GM21825 (cell line): Measurements from ENCODE around the gene PINK1.
"Not testable (repeated sequence)": the region's sequence is repeated elsewhere in the genome, so short reads cannot be mapped to it uniquely, and the experiment has no call there.

ENCODE experiments used
- ATAC-seq: cut with Tn5 transposase; IDR thresholded peaks from one replicate; pipeline ENCODE4 v1.9.1; 2021; ENCODE audit warnings: mild to moderate bottlenecking, moderate library complexity; ENCODE audit not compliant: unreplicated experiment

PINK1 gene

GRCh38 chr1:20633190-20634064 is at the start of gene PINK1:
PINK1 (plus strand) TSS chr1:20633458; CDS start chr1:20633549, 91 bp downstream.
- ATAC-seq, result peak; percentile 66

DNA sequence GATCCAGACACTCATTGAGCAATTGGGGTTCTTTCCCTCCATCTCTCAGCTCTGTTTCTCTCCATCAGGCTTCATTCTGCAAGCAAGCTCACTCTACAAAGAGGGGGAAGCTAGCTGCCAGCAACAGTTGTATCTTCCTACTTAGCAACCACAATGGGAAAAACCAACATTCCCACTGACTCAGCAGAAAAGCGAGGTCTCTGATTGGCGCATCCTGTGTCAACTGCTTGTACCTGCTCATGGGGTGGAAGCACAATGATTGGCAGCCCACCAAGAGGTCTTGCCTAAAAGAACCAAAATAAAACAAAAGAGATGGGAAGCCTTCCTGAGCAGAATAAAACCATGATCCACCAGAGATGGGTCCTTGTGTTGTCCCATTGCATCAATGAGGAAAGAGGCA is 48.4 kb upstream of the PINK1 start:
- no peak for ATAC-seq

GRCh38 chr1:20586953-20587660 is 46.2 kb upstream of the PINK1 start:
- ATAC-seq, result no peak

DNA sequence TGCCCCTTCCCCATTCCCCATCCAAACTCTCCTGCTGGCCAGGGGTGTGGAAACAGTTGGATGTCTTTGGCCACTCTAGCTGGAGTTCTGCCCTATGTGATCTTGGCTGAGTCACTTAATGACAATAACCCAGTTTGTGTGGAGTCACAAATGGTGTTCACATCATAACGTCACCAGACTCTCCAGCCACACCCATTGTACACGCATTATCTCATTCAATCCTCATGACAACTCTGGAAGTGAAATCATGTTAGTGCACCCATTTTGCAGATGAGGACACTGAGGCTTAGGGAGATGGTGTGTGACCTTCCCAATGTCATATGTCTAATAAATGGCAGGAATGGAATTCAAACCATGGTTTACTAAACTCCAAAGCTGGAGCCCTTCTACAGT is 45.6 kb upstream of the PINK1 start:
- no peak for ATAC-seq

DNA sequence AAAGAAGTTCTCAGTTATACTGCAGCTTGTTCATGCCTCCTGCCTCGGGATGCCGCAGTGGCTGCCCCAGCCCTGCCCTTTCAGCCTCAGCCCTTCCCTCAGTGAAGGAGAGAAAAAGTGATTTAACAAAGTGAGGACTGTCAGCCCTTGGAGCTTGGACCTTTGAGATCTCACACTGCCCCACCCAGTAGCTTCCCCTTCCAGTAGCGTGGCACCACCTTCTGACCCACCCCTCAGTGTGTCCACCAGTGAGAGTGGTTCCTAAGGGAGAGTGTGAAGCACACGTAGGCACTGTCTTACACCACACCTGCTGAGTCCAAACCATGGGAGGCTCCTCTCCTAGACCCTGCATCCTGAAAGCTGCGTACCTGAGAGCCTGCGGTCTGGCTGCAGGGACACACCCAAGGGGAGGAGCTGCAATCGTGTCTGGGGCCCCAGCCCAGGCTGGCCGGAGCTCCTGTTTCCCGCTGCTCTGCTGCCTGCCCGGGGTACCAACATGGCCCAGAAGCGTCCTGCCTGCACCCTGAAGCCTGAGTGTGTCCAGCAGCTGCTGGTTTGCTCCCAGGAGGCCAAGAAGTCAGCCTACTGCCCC is 44.5 kb upstream of the PINK1 start, which contains the start of gene CDA:
CDA (plus strand) TSS at position 464 of the 592 bp plus-strand sequence; CDS start at position 497, 33 bp downstream.
- ATAC-seq, result no peak

DNA sequence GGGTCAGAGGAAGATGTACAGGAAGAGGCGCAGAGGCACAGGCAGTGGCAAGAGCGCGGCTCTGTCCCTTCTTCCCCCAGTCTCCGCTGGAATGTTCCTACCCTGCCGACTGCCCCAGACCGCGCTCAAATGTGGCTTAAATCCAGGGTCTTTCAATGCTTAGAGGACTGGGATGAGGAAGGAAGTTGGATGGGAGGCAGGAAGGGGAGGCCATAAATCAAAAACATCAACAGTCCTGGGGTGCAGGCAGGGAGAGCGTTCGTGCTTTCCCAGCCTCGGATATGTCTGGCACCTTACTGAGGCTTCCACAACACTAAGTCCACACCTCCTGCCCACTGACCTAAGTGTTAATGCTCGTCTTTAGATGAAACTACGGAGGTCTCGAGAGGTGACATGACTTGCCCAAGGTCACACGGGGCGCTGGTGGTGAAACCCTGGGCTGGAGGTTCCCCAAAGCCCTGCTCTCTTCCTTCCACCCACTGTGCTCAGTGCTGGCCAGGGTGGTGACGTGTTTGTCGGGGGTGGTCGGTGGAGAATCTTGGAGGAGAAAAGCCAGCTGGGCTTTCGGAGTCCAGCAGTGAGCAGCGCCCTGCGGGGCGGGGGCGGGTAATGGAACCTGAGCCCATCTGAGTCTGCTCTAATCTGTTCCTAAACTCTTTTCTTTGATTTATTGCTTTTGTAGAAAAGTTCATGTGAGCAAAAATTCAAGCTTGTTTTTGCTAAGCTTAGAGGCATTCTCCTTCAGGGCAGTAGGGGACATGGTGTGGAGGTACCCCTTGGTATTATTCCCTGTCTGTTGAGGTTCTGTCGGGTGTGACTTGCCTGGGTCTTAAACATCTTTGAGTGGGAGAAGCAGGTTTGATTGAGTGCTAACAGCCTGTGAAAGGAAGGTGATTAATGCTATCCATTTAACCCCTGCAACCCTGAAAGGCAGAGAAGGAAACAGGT is 43.7 kb upstream of the PINK1 start:
- no peak for ATAC-seq

GRCh38 chr1:20590306-20590777 is 42.9 kb upstream of the PINK1 start:
- ATAC-seq, result no peak

DNA sequence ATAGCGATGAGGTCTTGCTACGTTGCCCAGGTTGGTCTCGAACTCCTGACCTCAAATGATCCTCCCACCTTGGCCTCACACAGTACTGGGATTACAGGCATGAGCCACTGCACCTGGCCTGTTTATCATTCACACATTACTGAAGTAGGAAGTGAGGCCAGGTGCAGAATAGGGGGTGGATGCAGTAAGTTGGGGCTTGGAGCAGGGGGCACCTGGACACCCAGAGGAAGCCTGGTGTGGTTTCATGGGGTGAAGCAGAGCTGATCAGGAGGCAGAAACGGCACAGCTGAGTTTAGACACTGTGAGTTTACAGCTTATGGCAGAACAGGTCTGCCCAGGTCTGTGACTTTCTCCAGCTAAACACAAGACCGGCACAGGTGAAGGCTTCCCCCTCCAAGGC is 39.5 kb upstream of the PINK1 start:
- ATAC-seq, result no peak

GRCh38 chr1:20594746-20595145 is 38.5 kb upstream of the PINK1 start:
- no peak for ATAC-seq

GRCh38 chr1:20596106-20596505 is 37.2 kb upstream of the PINK1 start:
- ATAC-seq, result no peak

- no peak for ATAC-seq
Observed at GRCh38 chr1:20597650-20598049, 35.6 kb upstream of the PINK1 start.

DNA sequence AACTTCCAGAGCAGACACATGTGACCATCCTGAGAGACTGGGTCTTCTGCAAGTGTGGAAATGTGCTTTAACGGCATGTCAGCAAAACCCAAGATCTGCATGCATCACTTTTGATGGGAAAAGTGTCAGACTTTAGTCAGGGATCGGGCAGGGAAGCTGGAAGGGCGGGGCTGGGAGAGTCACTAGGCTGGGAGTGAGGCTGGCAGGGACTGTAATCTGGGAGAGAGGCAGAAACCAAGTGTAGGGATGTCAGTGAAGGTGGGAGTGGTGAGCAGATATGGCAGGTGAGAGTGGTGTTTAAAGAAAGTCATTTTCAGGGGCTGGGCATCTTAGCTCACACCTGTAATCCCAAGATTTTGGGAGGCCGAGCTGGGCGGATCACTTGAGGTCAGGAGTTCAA is 33.1 kb upstream of the PINK1 start:
- ATAC-seq, result no peak

DNA sequence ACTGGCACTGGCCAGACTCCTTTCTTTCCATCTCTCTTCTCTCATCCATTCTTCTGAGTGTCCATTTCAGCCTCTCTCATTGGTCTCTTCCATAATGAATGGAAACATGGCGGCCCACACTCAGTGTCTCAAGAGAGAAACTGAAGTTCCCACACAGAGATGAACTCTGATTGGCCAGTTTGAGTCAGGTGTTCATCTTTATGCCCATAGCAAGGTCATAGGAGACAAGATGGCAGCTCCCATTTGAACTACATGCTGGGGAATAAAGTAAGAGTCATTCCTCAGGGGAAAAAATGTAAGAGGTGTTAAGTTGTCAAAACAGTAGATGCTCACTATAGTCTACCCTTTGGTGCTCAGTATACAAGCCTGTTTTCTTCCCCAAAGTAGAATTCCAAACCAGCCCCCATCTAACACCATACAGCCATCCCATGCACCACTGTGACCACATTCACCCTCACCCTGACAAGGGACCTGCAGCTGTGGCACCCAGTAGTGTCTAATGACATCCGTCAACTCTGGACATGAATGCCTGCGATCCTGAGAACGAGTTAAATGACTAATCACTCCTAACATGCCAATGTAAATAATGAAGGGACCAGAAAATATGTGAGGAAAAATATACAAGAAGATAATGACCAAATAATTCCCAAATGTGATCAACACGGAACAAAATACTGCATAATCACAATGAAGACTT is 32.0 kb upstream of the PINK1 start:
- no peak for ATAC-seq

DNA sequence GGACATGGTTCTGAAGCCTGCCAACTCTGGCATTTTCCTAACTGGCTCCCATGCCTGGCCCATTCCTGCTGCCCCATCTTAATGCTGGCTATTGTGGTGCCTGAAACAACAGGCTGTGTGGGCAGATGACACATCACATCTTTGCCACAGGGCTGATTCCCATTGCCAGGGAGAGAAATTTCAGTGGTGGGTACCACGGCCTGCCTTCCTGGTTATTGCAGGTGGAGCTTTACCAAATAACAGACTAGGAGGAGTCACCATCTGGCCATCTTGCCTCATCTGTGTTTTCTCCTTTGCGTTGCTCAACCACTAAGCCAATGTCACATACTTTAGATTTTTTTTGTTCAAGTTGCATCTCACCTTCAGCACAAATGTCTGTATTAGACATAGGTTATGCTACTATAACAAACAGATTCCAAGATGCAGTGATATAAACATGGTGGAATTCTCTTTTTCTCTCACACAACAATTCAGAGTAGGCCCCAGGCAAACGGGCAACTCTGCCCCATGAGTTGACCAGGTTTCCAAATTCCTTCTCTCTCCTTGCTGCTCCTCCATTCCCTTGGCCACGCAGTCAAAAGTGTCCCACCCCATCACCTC is 30.3 kb upstream of the PINK1 start:
- no peak for ATAC-seq

DNA sequence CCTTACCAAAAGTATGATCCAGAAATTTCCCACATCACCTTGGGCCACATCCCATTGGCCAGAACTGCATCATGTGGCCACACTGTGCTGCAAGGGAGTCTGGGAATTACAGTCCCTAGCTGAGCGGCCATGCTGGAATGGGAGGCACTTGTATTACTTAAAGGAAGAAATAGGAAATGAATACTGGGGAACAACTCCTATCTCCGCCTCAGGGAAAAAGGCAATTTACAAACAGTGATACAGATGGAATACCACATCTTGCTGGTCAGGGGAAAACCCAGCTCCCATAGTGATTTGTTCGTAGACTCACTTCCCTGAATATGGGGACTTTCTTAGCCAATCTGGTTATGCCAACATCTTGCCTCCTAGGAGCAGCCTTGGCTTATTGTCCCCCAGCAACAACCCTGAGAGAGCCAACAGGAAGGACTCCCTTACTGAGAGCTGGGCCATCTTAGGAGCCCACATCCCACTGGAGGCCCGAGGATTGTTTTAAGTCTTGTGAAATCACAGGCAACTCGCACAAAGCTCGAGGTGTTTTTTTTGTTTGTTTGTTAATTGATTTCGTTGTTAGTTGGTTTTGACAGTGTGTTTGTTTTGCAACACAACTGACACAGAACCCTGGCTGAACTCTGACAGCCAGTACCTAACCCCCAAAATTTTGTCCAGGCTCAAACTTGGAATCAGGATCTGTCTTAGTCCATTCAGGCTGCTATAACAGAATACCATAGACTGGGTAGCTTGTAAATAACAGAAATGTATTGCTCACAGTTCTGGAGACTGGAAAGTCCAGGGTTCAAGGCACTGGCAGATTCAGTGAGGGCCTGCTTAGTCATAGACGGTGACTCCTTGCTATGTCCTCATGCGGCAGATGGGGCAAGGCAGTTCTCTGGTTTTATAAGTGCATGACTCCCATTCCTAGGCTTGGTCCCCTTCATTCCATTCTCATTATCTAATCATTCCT is 29.5 kb upstream of the PINK1 start:
- ATAC-seq, result no peak

DNA sequence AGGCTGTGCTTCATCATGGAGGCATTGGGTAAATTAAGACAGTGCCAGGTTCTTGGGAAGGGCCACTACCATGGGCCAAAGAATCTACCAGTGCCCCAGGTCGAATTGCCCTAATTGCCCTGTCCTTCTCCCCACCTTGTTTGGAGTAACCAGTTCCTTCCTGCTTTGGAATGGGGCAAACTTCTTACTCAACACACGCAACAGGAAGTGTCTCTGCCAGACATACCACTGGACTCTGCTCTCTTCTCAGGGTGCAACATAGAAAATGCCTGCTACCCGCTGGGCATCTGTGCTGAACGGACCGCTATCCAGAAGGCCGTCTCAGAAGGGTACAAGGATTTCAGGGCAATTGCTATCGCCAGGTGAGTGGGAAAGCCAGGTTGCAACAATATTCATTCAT is 28.6 kb upstream of the PINK1 start:
- no peak for ATAC-seq

DNA sequence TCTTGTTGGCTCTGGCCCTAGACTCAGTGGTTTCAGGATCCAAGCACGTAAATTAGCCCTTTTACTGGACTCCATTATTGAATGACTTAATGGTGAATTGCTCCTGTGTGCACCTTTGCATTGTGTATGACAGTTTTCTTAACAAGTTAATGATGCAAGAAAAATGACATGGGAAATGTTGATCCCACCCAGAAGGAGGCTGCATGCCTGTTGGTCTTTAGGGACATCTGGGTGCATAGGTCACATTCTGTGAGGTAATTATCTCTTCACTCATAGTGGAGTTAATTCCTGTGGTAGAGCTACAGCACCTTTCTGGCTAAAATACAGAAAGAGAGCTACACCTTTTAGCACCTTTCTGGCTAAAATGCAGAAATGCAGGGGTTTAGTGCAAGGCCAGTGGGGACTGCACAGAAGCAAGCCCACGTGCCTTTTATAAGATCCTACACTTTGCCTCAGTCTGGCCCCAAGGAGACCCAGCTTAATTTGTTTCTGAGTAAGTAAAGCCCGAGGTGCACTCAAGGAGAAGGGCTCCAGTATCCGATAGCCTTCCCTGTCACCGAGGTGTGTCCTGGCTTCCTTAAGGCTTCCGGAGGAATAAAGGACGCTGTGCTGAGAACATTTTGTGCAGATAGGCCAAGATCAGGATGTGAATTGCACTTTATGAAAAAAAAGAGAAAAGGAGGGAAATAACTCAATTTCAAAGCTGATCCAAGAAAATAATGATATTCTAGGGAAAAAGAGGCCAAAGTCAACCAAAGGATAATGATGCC is 26.3 kb upstream of the PINK1 start:
- ATAC-seq, result not testable (repeated sequence)

GRCh38 chr1:20609541-20609940 is 23.7 kb upstream of the PINK1 start:
- ATAC-seq, result no peak
